SH-SY5Y (cell line): ENCODE results near the gene DUSP14.

Source experiments
- GATA2 ChIP-seq: IDR thresholded peaks from 2 replicates; pipeline ENCODE4 v1.6.1; 2011; ENCODE audit warnings: mild to moderate bottlenecking, low read depth, low read length
- GATA3 ChIP-seq: IDR thresholded peaks from 2 replicates; pipeline ENCODE4 v1.6.1; 2011; ENCODE audit warnings: low read depth, mild to moderate bottlenecking, low read length, moderate library complexity

DNA sequence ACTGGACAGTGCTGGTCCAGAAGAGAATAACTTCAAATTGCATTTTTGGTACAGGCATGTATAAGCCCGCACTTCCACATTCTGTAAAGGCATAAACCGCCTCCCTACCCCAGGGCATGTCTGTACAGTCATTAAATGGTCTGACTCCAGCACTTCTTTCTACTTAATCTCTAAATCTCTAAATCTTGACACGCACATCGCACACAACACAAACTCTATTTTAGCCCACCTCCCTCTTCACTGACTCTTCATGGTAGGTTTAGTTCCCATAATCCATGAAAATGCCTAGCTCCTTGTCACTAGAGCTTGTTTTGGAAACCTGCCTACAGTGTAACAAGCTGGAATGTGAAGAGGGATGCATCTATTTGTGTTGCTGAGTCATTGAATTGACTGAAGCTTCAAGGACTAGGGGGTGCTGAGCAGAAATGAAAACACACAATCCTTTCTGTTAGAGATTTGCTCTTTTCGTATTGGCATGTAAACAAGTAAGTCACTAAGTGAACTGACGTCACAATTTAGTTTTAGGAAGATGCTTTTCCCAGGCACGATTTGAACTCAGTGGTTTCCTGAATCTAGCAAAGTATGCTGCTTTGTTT is 1.6 kb upstream of the DUSP14 start:
- TF ChIP-seq GATA2 (no peak), GATA3 (no peak)
